Mesothelial cell of epicardium (in vitro differentiated cells): Measurements from ENCODE around the gene KRT6A. TPM values are rescaled to one million over a fixed set of nuclear protein-coding genes. Genes with fewer than 3 reads are reported as not detected.

Experiments
- DNase-seq, 2 experiments: peaks; one replicate each; pipeline ENCODE4 v3.0.0; 2021; ENCODE audit warnings: low spot score in 2 of 2; ENCODE audit not compliant: unreplicated experiment in 2 of 2
- H3K27ac Mint-ChIP-seq: 2 replicates; pipeline ENCODE4 v1.8.0; 2021; ENCODE audit warnings: mixed read lengths
- H3K27me3 Mint-ChIP-seq: 2 replicates; pipeline ENCODE4 v1.8.0; 2021; ENCODE audit warnings: low read depth, mixed read lengths
- H3K36me3 Mint-ChIP-seq: 2 replicates; pipeline ENCODE4 v1.8.0; 2021; ENCODE audit warnings: mixed read lengths
- H3K4me1 Mint-ChIP-seq: 2 replicates; pipeline ENCODE4 v1.8.0; 2021; ENCODE audit warnings: mixed read lengths
- H3K4me3 Mint-ChIP-seq: 2 replicates; pipeline ENCODE4 v1.8.0; 2021; ENCODE audit warnings: mild to moderate bottlenecking, moderate library complexity, mixed read lengths
- H3K9me3 Mint-ChIP-seq: 2 replicates; pipeline ENCODE4 v1.8.0; 2021; ENCODE audit warnings: mixed read lengths
- CTCF ChIP-seq: fragments of 200-600 bp; sonication (generic); IDR thresholded peaks from one replicate; pipeline ENCODE4 v1.5.0; 2021; ENCODE audit warnings: antibody characterized with exemption; ENCODE audit not compliant: unreplicated experiment
- total RNA-seq: library from RNA; stranded (reverse); gene quantifications from 3 replicates; pipeline ENCODE4 v1.2.1, GENCODE V29; 2021

Gene KRT6A
- total RNA-seq, 1 donor from 2014 or later = 1.2 TPM

- Mint-ChIP-seq H3K4me3 (no peak overlapping the region), H3K9me3 (no peaks in the 10 kb centered on the region), H3K4me1 (peaks cover 61% of the 10 kb centered on the region), H3K36me3 (no peaks in the 10 kb centered on the region), H3K27ac (no peak overlapping the region), H3K27me3 (no peaks in the 10 kb centered on the region)
- no peak for DNase-seq
- no peak for TF ChIP-seq CTCF
Observed at GRCh38 chr12:52438305-52439301, 54.5 kb downstream of the KRT6A start.

- peak overlapping the region; percentile 65 for H3K27ac Mint-ChIP-seq
- H3K4me1 Mint-ChIP-seq = peaks cover 50% of the 10 kb centered on the region
- no peaks in the 10 kb centered on the region for H3K9me3 Mint-ChIP-seq
- no peak for TF ChIP-seq CTCF
- H3K4me3 Mint-ChIP-seq = no peak overlapping the region
- DNase-seq = no peak
- no peaks in the 10 kb centered on the region for H3K36me3 Mint-ChIP-seq
- peaks cover 6% of the 10 kb centered on the region for H3K27me3 Mint-ChIP-seq
Observed at GRCh38 chr12:52437508-52437907, 55.5 kb downstream of the KRT6A start.

Other genes with a start within 250 kb of the KRT6A start
- gene KRT86, start 218.6 kb downstream of the KRT6A start, total RNA-seq = 0.16 TPM in 1 of 3 replicates, not detected in the others
- gene KRT81, start 201.7 kb downstream of the KRT6A start, total RNA-seq = 0.16 TPM in 1 of 3 replicates, not detected in the others
- not detected in 3 replicates for gene KRT83, start 171.9 kb downstream of the KRT6A start, total RNA-seq
- gene KRT85, start 125.8 kb downstream of the KRT6A start, total RNA-seq = not detected in 3 replicates
- not detected in 3 replicates for gene KRT84, start 107.6 kb downstream of the KRT6A start, total RNA-seq
- not detected in 3 replicates for gene KRT82, start 86.9 kb downstream of the KRT6A start, total RNA-seq
- gene KRT75, start 58.9 kb downstream of the KRT6A start, total RNA-seq = not detected in 3 replicates
- gene KRT6B, start 41.1 kb downstream of the KRT6A start, total RNA-seq = not detected in 3 replicates
- gene KRT6C, start 19.5 kb downstream of the KRT6A start, total RNA-seq = not detected in 3 replicates
- gene KRT5, start 27.1 kb upstream of the KRT6A start, total RNA-seq = 0.51 to 1.4 TPM (median 0.72 TPM) in 3 replicates
- gene KRT71, start 59.9 kb upstream of the KRT6A start, total RNA-seq = not detected in 3 replicates
- gene KRT74, start 80.6 kb upstream of the KRT6A start, total RNA-seq = not detected in 3 replicates
- gene KRT72, start 108.2 kb upstream of the KRT6A start, total RNA-seq = not detected in 3 replicates
- gene KRT73, start 125.3 kb upstream of the KRT6A start, total RNA-seq = not detected in 3 replicates
- gene KRT2, start 159.0 kb upstream of the KRT6A start, total RNA-seq = not detected in 3 replicates
- gene KRT1, start 187.2 kb upstream of the KRT6A start, total RNA-seq = not detected in 3 replicates
- not detected in 3 replicates for gene KRT77, start 210.3 kb upstream of the KRT6A start, total RNA-seq